Spleen (tissue), 7 donors: Measurements from ENCODE around the gene KCNJ8.

ENCODE experiments used
- CTCF ChIP-seq, 11 experiments: fragments of 200-600 bp in 7 of 11; fragments of 450-650 bp in 4 of 11; sonication (generic) in 4 of 11; IDR thresholded peaks in 8 of 11; conservative IDR thresholded peaks in 3 of 11; 1 replicate in 7 of 11; 2 replicates in 4 of 11; pipeline versions ENCODE4 v1.4.0 to v1.8.0; 2016 to 2021; ENCODE audit warnings: antibody characterized with exemption in 11 of 11, inconsistent platforms in 4 of 11, mild to moderate bottlenecking in 1 of 11
- POLR2A ChIP-seq, 3 donors: fragments of 450-650 bp; IDR thresholded peaks; one replicate each; pipeline ENCODE4 v1.5.1; 2017; ENCODE audit warnings: antibody characterized with exemption in 3 of 3, mild to moderate bottlenecking in 1 of 3
- POLR2AphosphoS5 ChIP-seq, 3 donors: sonication (generic); formaldehyde crosslinking; IDR thresholded peaks; one replicate each; pipeline ENCODE4 v1.5.1; 2017; ENCODE audit warnings: antibody characterized with exemption in 3 of 3
- donor health status: DM: no; HTN: no; CAD: no; lungs with moderate emphysema.
- donor health status: DM: no; HTN: no; CAD: no.
- donor health status: DM: no; HTN: no; CAD: no.

DNA sequence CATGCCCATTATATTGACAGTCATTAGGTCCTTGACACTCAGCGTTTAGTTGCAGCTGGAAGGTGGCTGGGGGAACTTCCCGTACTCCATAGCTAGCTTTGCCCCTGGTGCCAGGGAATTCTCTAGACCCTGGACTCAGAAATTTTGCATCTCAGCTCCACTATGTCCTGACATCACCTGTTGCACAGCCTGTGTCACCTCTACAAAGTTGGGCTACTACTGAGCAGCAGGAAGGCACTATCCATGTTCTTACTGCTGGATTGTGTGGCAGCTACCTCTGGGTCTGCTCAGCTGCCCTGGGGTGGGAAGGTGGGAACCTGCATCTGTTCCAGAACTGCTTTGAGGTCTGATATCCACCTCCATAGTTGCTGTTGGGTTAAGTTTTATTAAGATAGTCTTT is 11.0 kb downstream of the KCNJ8 start:
- no peak for TF ChIP-seq POLR2AphosphoS5 (IDR thresholded peaks at IDR 0.05)
- no peak for TF ChIP-seq CTCF (IDR thresholded peaks at IDR 0.05 in 8 of 11, conservative IDR thresholded peaks at IDR 0.05 in 3 of 11)
- no peak for TF ChIP-seq POLR2A (IDR thresholded peaks at IDR 0.05)
